Cardiac fibroblast (primary cell): ENCODE results near the gene KRT76.

ENCODE experiments used
- DNase-seq, 2 donors: peaks; one replicate each; pipeline versions ENCODE4 v3.0.0 to v3.0.0-alpha.2; 2010; ENCODE audit warnings: low read depth in 2 of 2
- H3K4me3 ChIP-seq, 2 donors: replicated peaks in 1 of 2; 1 replicate in 1 of 2; 2 replicates in 1 of 2; pipeline ENCODE4 v1.5.1; 2011; ENCODE audit warnings: low read depth in 2 of 2, low read length in 2 of 2, mild to moderate bottlenecking in 2 of 2, moderate library complexity in 1 of 2
- TF ChIP-seq, protein P1 (sequence below): IDR thresholded peaks from one replicate; pipeline ENCODE4 v1.5.1; 2011; ENCODE audit warnings: low read depth, mild to moderate bottlenecking, low read length, inconsistent platforms

Gene KRT76

DNA sequence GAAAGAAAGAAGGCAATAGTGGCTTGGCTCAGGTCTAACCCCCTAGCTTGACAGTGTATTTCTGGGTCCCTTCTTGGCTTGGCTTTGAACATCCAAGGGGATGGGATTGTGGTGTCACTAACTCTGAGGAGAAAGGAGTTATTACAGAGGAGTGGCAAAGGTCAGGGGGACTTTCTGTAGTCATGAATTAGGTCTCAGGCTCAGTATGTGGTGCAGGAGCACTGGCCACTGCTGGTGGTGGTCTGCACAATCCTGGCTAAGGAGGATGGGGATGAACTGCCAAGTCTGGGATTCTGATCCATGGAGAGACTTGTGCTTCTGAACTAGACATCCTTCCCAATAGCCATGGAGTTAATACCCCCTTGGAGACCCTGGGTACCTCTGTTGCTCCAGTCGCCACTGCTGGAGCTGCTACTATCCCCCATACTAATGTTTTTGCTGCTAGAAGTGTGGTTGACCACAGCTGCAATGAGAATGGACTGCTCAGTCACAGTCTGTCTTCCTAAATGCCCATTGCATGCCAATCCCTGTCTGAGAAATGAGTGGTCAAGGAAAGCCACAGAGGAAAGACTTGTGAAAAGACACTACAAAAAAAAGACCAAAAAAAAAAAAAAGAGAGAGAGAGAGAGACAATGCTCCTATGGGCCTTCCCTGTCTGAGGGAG is 32.5 kb downstream of the KRT76 start:
- no peak overlapping the region for H3K4me3 ChIP-seq
- TF ChIP-seq, protein P1, sequence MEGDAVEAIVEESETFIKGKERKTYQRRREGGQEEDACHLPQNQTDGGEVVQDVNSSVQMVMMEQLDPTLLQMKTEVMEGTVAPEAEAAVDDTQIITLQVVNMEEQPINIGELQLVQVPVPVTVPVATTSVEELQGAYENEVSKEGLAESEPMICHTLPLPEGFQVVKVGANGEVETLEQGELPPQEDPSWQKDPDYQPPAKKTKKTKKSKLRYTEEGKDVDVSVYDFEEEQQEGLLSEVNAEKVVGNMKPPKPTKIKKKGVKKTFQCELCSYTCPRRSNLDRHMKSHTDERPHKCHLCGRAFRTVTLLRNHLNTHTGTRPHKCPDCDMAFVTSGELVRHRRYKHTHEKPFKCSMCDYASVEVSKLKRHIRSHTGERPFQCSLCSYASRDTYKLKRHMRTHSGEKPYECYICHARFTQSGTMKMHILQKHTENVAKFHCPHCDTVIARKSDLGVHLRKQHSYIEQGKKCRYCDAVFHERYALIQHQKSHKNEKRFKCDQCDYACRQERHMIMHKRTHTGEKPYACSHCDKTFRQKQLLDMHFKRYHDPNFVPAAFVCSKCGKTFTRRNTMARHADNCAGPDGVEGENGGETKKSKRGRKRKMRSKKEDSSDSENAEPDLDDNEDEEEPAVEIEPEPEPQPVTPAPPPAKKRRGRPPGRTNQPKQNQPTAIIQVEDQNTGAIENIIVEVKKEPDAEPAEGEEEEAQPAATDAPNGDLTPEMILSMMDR, result no peak

DNA sequence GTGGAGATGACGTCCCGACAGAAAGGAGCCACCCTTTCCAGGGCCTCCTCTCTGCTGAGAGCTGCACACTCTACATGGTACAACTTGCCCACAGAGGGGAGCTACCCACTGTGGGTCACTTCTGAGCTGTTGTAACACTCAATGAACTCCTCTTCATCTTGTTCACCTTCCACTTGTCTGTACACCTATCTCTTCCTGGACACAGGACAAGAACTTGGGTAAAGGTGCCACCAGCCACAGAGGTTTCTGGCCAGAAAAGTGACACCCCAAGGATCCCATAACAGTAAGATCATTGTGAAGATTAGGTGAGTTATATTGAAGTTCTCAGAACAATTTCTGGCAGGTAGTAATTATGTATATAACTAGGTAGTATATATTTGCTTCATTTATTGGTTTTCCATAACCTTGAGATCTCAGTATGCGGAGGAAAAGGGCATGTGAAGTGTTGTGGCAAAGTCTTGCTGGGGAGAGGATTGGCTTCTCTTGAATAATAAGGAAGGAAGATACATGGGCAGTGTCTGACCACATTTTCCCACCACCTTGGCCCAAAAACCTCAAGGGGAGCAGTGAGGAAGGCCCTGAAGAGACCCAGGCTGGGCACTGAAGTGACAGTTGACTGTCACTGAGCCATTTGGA is 34.2 kb downstream of the KRT76 start:
- TF ChIP-seq, protein P1, result no peak
- DNase-seq, result no peak
- no peak overlapping the region for H3K4me3 ChIP-seq

More for the DNA sequence above, 32.5 kb downstream of the KRT76 start:
- DNase-seq, result no peak

DNA sequence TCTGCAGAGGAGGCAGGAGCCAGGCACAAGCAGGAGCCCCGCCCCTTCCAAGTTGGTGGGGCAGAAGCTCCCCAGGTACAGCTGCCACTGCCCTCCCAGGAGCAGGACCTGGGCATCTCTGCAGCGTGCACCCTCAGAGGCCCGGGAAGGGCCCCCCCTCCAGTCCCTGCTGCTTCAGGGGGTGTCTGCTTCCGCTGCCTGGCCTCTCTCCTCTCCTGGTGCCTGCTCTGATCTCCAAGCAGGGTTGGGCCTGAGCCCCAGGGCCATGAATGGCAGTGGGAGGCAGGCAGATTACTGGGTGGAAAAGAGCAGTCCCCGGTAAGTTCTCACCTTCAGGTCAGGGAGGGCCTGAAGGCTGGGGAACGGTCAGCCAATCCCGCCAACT is 35.0 kb downstream of the KRT76 start:
- TF ChIP-seq, protein P1, result no peak
- H3K4me3 ChIP-seq, result no peak overlapping the region
- DNase-seq, result no peak

DNA sequence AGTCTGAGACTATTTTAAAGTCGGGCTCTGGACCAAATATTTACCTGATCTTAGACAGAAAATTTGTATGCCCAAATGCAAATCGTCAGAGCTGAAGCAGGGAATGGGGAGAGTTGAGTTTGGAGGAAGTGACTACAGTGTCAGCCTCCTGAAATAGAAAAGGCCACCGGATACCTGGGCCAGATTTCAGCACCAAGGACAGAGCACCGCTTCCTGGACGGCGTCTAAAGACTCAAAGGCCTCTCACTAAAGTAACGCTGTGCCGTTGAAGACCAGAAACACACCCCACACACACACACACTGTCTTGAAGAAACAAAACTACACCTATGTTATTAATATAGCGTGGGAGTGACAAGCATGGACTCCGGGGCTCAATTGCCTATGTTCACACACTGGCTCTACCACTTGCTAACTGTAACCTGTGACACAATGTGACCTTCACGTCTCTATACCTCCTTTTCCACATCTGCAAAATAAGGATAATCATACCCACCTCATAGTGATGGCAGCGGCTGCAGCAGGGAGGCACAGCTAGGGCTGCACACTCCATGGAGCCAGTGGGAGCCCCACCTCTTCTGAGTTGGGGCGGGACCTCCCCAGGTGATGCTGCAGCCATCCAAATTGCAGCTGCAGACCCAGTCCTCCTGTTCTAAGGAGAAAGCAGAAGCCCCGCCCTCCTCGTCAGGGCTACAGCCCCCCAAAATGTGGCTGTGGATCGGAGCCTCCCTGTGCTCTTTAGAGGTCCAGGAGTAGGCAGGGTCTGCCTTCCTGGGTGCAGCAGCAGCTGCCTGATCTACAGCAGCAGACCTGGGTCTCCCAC is 35.6 kb downstream of the KRT76 start:
- DNase-seq, result peak; percentile 57 to 65
- TF ChIP-seq, protein P1, result no peak
- no peak overlapping the region for H3K4me3 ChIP-seq

DNA sequence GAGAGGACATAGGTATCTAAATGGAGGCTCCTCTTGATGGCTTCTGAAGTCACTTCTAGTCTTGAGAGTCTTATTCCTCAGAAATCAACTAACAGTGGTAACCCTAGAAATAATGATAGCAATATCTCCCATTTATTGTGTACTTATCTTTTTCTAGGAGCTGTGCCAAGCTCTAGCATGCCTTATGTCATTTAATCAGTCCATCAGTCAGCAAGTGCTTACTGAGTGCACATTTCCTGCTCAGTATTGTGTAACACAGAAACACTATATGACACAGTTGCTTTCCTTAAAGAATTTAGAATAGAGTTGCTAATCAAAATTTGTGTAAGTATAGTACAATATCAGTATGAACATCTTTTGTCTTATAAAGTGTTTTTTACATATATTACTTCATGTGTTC is 36.6 kb downstream of the KRT76 start:
- peak in 1 of 2 donors; percentile 36 for DNase-seq
- TF ChIP-seq, protein P1, result no peak
- no peak overlapping the region for H3K4me3 ChIP-seq

DNA sequence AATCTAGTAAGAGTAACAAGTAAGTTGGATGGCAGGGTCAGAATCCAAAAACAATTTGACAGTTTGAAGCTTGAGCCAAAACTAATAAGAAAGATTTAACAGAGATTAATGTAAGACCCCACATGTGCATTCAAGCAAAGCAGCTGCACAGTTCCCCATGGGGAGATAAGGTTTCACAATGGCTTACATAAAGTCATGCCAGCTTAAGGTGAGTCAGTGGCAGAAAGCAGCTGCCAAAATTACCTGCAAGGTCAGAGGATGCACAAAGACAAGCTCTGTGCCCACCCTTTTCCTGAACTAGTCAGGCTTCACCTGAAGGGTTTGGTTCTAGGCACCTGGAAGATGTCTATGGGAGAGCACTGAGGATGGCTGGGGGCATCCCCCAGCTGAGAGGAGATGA is 37.2 kb downstream of the KRT76 start:
- DNase-seq, result no peak
- H3K4me3 ChIP-seq, result no peak overlapping the region
- TF ChIP-seq, protein P1, result no peak
